ENCODE results near the gene SLC22A5.

DNA sequence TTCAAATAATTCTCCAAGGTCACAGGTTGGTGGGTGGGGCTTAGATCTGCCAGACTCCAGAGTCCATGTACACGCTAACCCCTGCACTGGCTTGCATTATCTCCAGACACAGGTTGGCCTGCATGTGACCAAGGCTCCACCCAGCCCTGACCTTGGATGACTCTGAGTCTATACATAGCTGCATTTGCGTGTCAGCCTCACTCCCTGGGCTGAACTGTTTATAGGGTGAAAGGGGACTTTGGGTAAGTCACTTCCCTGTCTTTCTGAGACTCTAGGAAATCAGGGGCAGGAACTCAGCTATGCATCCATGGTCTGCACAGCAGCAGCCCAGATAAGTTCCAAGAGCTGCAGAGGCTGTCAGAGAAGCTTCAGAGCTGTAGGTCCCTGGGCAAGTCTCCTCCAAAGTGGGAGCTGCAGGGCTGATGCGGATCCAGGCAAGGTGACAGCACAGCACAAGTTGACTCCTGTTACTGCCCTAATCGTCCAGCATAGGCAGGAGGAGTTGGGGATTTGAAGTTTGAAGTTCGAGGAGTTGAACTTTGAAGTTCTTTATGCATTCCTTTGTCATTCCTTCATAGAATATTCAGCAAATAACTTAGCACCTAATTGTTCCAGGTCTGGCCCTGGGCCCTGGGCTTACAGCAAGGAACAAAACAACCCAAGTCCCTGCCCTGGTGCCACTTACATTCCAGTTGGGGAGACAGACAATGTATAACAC lies 53.4 kb downstream of the SLC22A5 start:
- TF ChIP-seq CTCF (IDR thresholded peaks at IDR 0.05) (no peak), POLR2AphosphoS5 (IDR thresholded peaks at IDR 0.05) (peak; percentile 15 to 67 (median 67)), POLR2A (IDR thresholded peaks at IDR 0.05) (peak; percentile 35)
